ENCODE data around the gene PAX7.

GRCh38 chr1:18750600-18750999 is 120.0 kb downstream of the PAX7 start:
- TF ChIP-seq CTCF (IDR thresholded peaks at IDR 0.05) (no peak), POLR2A (IDR thresholded peaks at IDR 0.05) (no peak)

Measured in uterus (tissue), 2 donors.